HEK293 (cell line): ENCODE results near the gene MAML2.

ENCODE experiments used
- GLIS1 ChIP-seq: fragments of 450-650 bp; formaldehyde crosslinking; IDR thresholded peaks from 2 replicates; pipeline ENCODE4 v1.5.1; 2016; ENCODE audit warnings: missing biosample characterization, missing genetic modification characterization
- MZF1 ChIP-seq: fragments of 450-650 bp; formaldehyde crosslinking; IDR thresholded peaks from 2 replicates; pipeline ENCODE4 v1.5.1; 2017; ENCODE audit warnings: missing biosample characterization, missing genetic modification characterization, borderline replicate concordance
- REPIN1 ChIP-seq: fragments of 450-650 bp; formaldehyde crosslinking; IDR thresholded peaks from 2 replicates; pipeline ENCODE4 v1.5.1; 2017; ENCODE audit warnings: missing biosample characterization, missing genetic modification characterization, low read depth
- ZBTB7A ChIP-seq: fragments of 450-650 bp; formaldehyde crosslinking; IDR thresholded peaks from 2 replicates; pipeline ENCODE4 v1.5.1; 2016; ENCODE audit warnings: low read depth, missing biosample characterization, missing genetic modification characterization
- ZNF121 ChIP-seq: fragments of 450-650 bp; formaldehyde crosslinking; IDR thresholded peaks from 2 replicates; pipeline ENCODE4 v1.5.1; 2016; ENCODE audit warnings: missing biosample characterization, missing genetic modification characterization
- ZNF174 ChIP-seq: fragments of 450-650 bp; formaldehyde crosslinking; IDR thresholded peaks from 2 replicates; pipeline ENCODE4 v1.5.0; 2017; ENCODE audit warnings: missing biosample characterization, mild to moderate bottlenecking, missing genetic modification characterization
- ZNF335 ChIP-seq: fragments of 450-650 bp; formaldehyde crosslinking; conservative IDR thresholded peaks from 2 replicates; pipeline ENCODE4 v1.5.1; 2016; ENCODE audit warnings: missing biosample characterization, missing genetic modification characterization
- ZNF501 ChIP-seq: fragments of 450-650 bp; formaldehyde crosslinking; IDR thresholded peaks from 2 replicates; pipeline ENCODE4 v1.5.1; 2016; ENCODE audit warnings: missing biosample characterization, missing genetic modification characterization
- ZNF664 ChIP-seq: fragments of 450-650 bp; formaldehyde crosslinking; IDR thresholded peaks from 2 replicates; pipeline ENCODE4 v1.5.1; 2016; ENCODE audit warnings: missing biosample characterization, missing genetic modification characterization
- TF ChIP-seq, protein P1 (sequence below): fragments of 450-650 bp; formaldehyde crosslinking; IDR thresholded peaks from 2 replicates; pipeline ENCODE4 v1.5.1; 2016; ENCODE audit warnings: missing biosample characterization, missing genetic modification characterization

DNA sequence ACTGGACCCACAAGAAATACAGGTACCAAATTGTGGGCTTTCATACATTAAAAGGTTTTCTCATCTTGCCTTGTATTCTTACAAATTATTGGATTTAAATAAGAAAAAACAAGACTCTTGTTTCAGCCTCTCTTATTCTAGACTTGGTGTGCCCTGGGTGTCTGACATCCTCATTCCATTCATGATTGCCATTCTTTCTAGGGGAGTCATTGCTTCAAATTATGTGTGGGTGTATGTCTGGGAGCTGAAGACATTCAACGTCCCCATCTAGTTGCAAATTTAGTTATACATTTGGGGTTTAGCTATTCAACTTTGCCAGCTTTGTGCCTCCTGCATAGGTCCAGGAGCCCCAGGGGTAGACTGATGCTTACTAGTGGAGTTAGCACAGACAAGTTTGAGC, 18.1 kb downstream of the MAML2 start:
- TF ChIP-seq, protein P1, sequence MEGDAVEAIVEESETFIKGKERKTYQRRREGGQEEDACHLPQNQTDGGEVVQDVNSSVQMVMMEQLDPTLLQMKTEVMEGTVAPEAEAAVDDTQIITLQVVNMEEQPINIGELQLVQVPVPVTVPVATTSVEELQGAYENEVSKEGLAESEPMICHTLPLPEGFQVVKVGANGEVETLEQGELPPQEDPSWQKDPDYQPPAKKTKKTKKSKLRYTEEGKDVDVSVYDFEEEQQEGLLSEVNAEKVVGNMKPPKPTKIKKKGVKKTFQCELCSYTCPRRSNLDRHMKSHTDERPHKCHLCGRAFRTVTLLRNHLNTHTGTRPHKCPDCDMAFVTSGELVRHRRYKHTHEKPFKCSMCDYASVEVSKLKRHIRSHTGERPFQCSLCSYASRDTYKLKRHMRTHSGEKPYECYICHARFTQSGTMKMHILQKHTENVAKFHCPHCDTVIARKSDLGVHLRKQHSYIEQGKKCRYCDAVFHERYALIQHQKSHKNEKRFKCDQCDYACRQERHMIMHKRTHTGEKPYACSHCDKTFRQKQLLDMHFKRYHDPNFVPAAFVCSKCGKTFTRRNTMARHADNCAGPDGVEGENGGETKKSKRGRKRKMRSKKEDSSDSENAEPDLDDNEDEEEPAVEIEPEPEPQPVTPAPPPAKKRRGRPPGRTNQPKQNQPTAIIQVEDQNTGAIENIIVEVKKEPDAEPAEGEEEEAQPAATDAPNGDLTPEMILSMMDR (tag by site-specific recombination): no peak
- TF ChIP-seq ZNF335 (tag by site-specific recombination) (no peak), REPIN1 (no peak), ZBTB7A (tag by site-specific recombination) (no peak), ZNF121 (tag by site-specific recombination) (no peak), GLIS1 (tag by site-specific recombination) (no peak), ZNF174 (tag by site-specific recombination) (no peak), ZNF501 (no peak), MZF1 (no peak), ZNF664 (tag by site-specific recombination) (no peak)
